ENCODE data around the gene ZNF185.
"Not testable (repeated sequence)": the region's sequence is repeated elsewhere in the genome, so short reads cannot be mapped to it uniquely, and the experiment has no call there.

Gene ZNF185

GRCh38 chrX:152907084-152907651 is 9.3 kb downstream of the ZNF185 start:
- H3K27ac ChIP-seq (ENCODE audit: low read depth, low read length), result no peak overlapping the region
- WGBS, result 23% methylated on average over 16 of the region's 17 CpGs
- H3K4me1 ChIP-seq (ENCODE audit: insufficient read depth, low read length), result peaks cover 6% of the 10 kb centered on the region; the same call in 1 of the 2 replicates
- no peaks in the 10 kb centered on the region for H3K9me3 ChIP-seq (ENCODE audit: insufficient read depth, low read depth, low read length)
- peak overlapping the region; percentile 48 for H3K4me3 ChIP-seq (ENCODE audit: low read length)
- no peaks in the 10 kb centered on the region for H3K36me3 ChIP-seq (ENCODE audit: insufficient read depth, low read length)
- H3K27me3 ChIP-seq (ENCODE audit: insufficient read depth, low read length), result no peaks in the 10 kb centered on the region
- H3K9ac ChIP-seq (ENCODE audit: low read depth, low read length), result no peak overlapping the region

- no peaks in the 10 kb centered on the region for H3K9me3 ChIP-seq (ENCODE audit: insufficient read depth, low read depth, low read length)
- no peak overlapping the region for H3K4me3 ChIP-seq (ENCODE audit: low read length)
- H3K9ac ChIP-seq (ENCODE audit: low read depth, low read length), result no peak overlapping the region
- H3K36me3 ChIP-seq (ENCODE audit: insufficient read depth, low read length), result no peaks in the 10 kb centered on the region
- H3K4me1 ChIP-seq (ENCODE audit: insufficient read depth, low read length), result peaks cover 6% of the 10 kb centered on the region; the same call in 1 of the 2 replicates
- no peak overlapping the region for H3K27ac ChIP-seq (ENCODE audit: low read depth, low read length)
- WGBS, result 91% methylated on average over 14 of the region's 14 CpGs
- no peaks in the 10 kb centered on the region for H3K27me3 ChIP-seq (ENCODE audit: insufficient read depth, low read length)
These were observed 10.6 kb downstream of the ZNF185 start for GRCh38 chrX:152908486-152908885.

GRCh38 chrX:152910018-152910417 is 12.2 kb downstream of the ZNF185 start:
- WGBS, result 95% methylated on average over 7 of the region's 7 CpGs
- not testable (repeated sequence) for H3K27ac ChIP-seq (ENCODE audit: low read depth, low read length); H3K27me3 ChIP-seq (ENCODE audit: insufficient read depth, low read length); H3K4me3 ChIP-seq (ENCODE audit: low read length); H3K36me3 ChIP-seq (ENCODE audit: insufficient read depth, low read length); H3K9me3 ChIP-seq (ENCODE audit: insufficient read depth, low read depth, low read length); H3K4me1 ChIP-seq (ENCODE audit: insufficient read depth, low read length); H3K9ac ChIP-seq (ENCODE audit: low read depth, low read length)

GRCh38 chrX:152912106-152912505 is 14.2 kb downstream of the ZNF185 start:
- no peaks in the 10 kb centered on the region for H3K9me3 ChIP-seq (ENCODE audit: insufficient read depth, low read depth, low read length)
- H3K27me3 ChIP-seq (ENCODE audit: insufficient read depth, low read length), result no peaks in the 10 kb centered on the region
- no peak overlapping the region for H3K27ac ChIP-seq (ENCODE audit: low read depth, low read length)
- 56% methylated on average over 4 of the region's 4 CpGs for WGBS
- no peak overlapping the region for H3K9ac ChIP-seq (ENCODE audit: low read depth, low read length)
- H3K4me3 ChIP-seq (ENCODE audit: low read length), result no peak overlapping the region
- no peaks in the 10 kb centered on the region for H3K36me3 ChIP-seq (ENCODE audit: insufficient read depth, low read length)
- H3K4me1 ChIP-seq (ENCODE audit: insufficient read depth, low read length), result 0 out of 2 replicates have a peak, but pooled peaks cover 4% of the 10 kb centered on the region

GRCh38 chrX:152912641-152913040 is 14.8 kb downstream of the ZNF185 start:
- 78% methylated on average over 7 of the region's 7 CpGs for WGBS
- H3K4me3 ChIP-seq (ENCODE audit: low read length), result no peak overlapping the region
- H3K9me3 ChIP-seq (ENCODE audit: insufficient read depth, low read depth, low read length), result no peaks in the 10 kb centered on the region
- H3K36me3 ChIP-seq (ENCODE audit: insufficient read depth, low read length), result no peaks in the 10 kb centered on the region
- H3K4me1 ChIP-seq (ENCODE audit: insufficient read depth, low read length), result 0 out of 2 replicates have a peak, but pooled peaks cover 4% of the 10 kb centered on the region
- no peaks in the 10 kb centered on the region for H3K27me3 ChIP-seq (ENCODE audit: insufficient read depth, low read length)
- H3K9ac ChIP-seq (ENCODE audit: low read depth, low read length), result no peak overlapping the region
- no peak overlapping the region for H3K27ac ChIP-seq (ENCODE audit: low read depth, low read length)

- Histone ChIP-seq H3K4me1 (ENCODE audit: insufficient read depth, low read length) (0 out of 2 replicates have a peak, but pooled peaks cover 4% of the 10 kb centered on the region), H3K9ac (ENCODE audit: low read depth, low read length) (no peak overlapping the region), H3K27me3 (ENCODE audit: insufficient read depth, low read length) (no peaks in the 10 kb centered on the region), H3K9me3 (ENCODE audit: insufficient read depth, low read depth, low read length) (no peaks in the 10 kb centered on the region), H3K4me3 (ENCODE audit: low read length) (no peak overlapping the region), H3K36me3 (ENCODE audit: insufficient read depth, low read length) (no peaks in the 10 kb centered on the region), H3K27ac (ENCODE audit: low read depth, low read length) (no peak overlapping the region)
- WGBS, result 90% methylated on average over 10 of the region's 10 CpGs
These were observed 15.5 kb downstream of the ZNF185 start for GRCh38 chrX:152913346-152913745.

GRCh38 chrX:152913910-152914309 is 16.0 kb downstream of the ZNF185 start:
- H3K9ac ChIP-seq (ENCODE audit: low read depth, low read length), result no peak overlapping the region

GRCh38 chrX:152915541-152916241 is 17.8 kb downstream of the ZNF185 start:
- no peak overlapping the region for H3K4me3 ChIP-seq (ENCODE audit: low read length)
- H3K27ac ChIP-seq (ENCODE audit: low read depth, low read length), result no peak overlapping the region
- no peaks in the 10 kb centered on the region for H3K9me3 ChIP-seq (ENCODE audit: insufficient read depth, low read depth, low read length)
- H3K9ac ChIP-seq (ENCODE audit: low read depth, low read length), result no peak overlapping the region
- H3K36me3 ChIP-seq (ENCODE audit: insufficient read depth, low read length), result no peaks in the 10 kb centered on the region
- WGBS, result 27% methylated on average over 13 of the region's 13 CpGs
- H3K4me1 ChIP-seq (ENCODE audit: insufficient read depth, low read length), result 0 out of 2 replicates have a peak, but pooled peaks cover 4% of the 10 kb centered on the region
- no peaks in the 10 kb centered on the region for H3K27me3 ChIP-seq (ENCODE audit: insufficient read depth, low read length)

More at GRCh38 chrX:152913910-152914309, 16.0 kb downstream of the ZNF185 start:
- H3K36me3 ChIP-seq (ENCODE audit: insufficient read depth, low read length), result no peaks in the 10 kb centered on the region
- H3K9me3 ChIP-seq (ENCODE audit: insufficient read depth, low read depth, low read length), result no peaks in the 10 kb centered on the region
- H3K27ac ChIP-seq (ENCODE audit: low read depth, low read length), result no peak overlapping the region
- WGBS, result 89% methylated on average over 6 of the region's 6 CpGs
- no peaks in the 10 kb centered on the region for H3K27me3 ChIP-seq (ENCODE audit: insufficient read depth, low read length)
- 0 out of 2 replicates have a peak, but pooled peaks cover 4% of the 10 kb centered on the region for H3K4me1 ChIP-seq (ENCODE audit: insufficient read depth, low read length)
- H3K4me3 ChIP-seq (ENCODE audit: low read length), result no peak overlapping the region

GRCh38 chrX:152917656-152918579 is 20.1 kb downstream of the ZNF185 start:
- no peak overlapping the region for H3K27ac ChIP-seq (ENCODE audit: low read depth, low read length)
- H3K36me3 ChIP-seq (ENCODE audit: insufficient read depth, low read length), result no peaks in the 10 kb centered on the region
- H3K4me3 ChIP-seq (ENCODE audit: low read length), result no peak overlapping the region
- H3K4me1 ChIP-seq (ENCODE audit: insufficient read depth, low read length), result 0 out of 2 replicates have a peak, but pooled peaks cover 4% of the 10 kb centered on the region
- no peaks in the 10 kb centered on the region for H3K9me3 ChIP-seq (ENCODE audit: insufficient read depth, low read depth, low read length)
- H3K9ac ChIP-seq (ENCODE audit: low read depth, low read length), result no peak overlapping the region
- 90% methylated on average over 21 of the region's 21 CpGs for WGBS
- H3K27me3 ChIP-seq (ENCODE audit: insufficient read depth, low read length), result no peaks in the 10 kb centered on the region

- 85% methylated on average over 6 of the region's 7 CpGs for WGBS
- no peaks in the 10 kb centered on the region for H3K36me3 ChIP-seq (ENCODE audit: insufficient read depth, low read length)
- H3K27ac ChIP-seq (ENCODE audit: low read depth, low read length), result no peak overlapping the region
- H3K9ac ChIP-seq (ENCODE audit: low read depth, low read length), result no peak overlapping the region
- H3K4me3 ChIP-seq (ENCODE audit: low read length), result no peak overlapping the region
- 0 out of 2 replicates have a peak, but pooled peaks cover 4% of the 10 kb centered on the region for H3K4me1 ChIP-seq (ENCODE audit: insufficient read depth, low read length)
- no peaks in the 10 kb centered on the region for H3K9me3 ChIP-seq (ENCODE audit: insufficient read depth, low read depth, low read length)
- H3K27me3 ChIP-seq (ENCODE audit: insufficient read depth, low read length), result no peaks in the 10 kb centered on the region
These were observed 20.8 kb downstream of the ZNF185 start for GRCh38 chrX:152918707-152919106.

GRCh38 chrX:152923599-152923998 is 25.7 kb downstream of the ZNF185 start:
- 0 out of 2 replicates have a peak, but pooled peaks cover 4% of the 10 kb centered on the region for H3K4me1 ChIP-seq (ENCODE audit: insufficient read depth, low read length)
- H3K9ac ChIP-seq (ENCODE audit: low read depth, low read length), result no peak overlapping the region
- no peak overlapping the region for H3K4me3 ChIP-seq (ENCODE audit: low read length)
- H3K27me3 ChIP-seq (ENCODE audit: insufficient read depth, low read length), result no peaks in the 10 kb centered on the region
- H3K36me3 ChIP-seq (ENCODE audit: insufficient read depth, low read length), result no peaks in the 10 kb centered on the region
- H3K27ac ChIP-seq (ENCODE audit: low read depth, low read length), result no peak overlapping the region
- 90% methylated on average over 10 of the region's 10 CpGs for WGBS
- no peaks in the 10 kb centered on the region for H3K9me3 ChIP-seq (ENCODE audit: insufficient read depth, low read depth, low read length)
